Tibial nerve (tissue), 3 donors: ENCODE measurements around the gene DDAH2.

ENCODE experiments used
- POLR2A ChIP-seq, 2 donors: fragments of 450-650 bp; IDR thresholded peaks; one replicate each; pipeline ENCODE4 v1.6.1; 2017; ENCODE audit warnings: antibody characterized with exemption in 2 of 2, mild to moderate bottlenecking in 2 of 2, moderate library complexity in 2 of 2
- TF ChIP-seq, protein P1 (sequence below), 5 experiments: fragments of 200-600 bp in 3 of 5; fragments of 450-650 bp in 2 of 5; sonication (generic) in 3 of 5; IDR thresholded peaks; one replicate each; pipeline ENCODE4 v1.5.1; 2016 to 2019; ENCODE audit warnings: antibody characterized with exemption in 5 of 5, mild to moderate bottlenecking in 3 of 5, moderate library complexity in 2 of 5

DNA sequence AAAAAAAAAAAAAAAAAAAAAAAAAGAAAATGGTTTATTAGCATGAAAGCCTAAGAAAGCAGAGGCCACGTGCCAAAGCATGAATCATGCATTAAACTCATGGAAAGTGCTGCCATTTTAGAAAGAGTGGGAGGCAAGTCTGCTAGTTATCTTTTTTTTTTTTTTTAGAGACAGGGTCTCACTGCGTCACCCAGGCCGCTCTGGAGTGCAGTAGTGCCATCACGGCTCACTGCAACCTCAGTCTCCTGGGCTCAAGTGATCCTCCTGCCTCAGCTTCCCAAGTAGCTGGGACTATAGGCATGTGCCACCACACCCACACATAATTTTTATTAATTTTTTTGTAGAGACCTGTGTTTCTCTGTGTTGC is 42.9 kb upstream of the DDAH2 start:
- TF ChIP-seq, protein P1, sequence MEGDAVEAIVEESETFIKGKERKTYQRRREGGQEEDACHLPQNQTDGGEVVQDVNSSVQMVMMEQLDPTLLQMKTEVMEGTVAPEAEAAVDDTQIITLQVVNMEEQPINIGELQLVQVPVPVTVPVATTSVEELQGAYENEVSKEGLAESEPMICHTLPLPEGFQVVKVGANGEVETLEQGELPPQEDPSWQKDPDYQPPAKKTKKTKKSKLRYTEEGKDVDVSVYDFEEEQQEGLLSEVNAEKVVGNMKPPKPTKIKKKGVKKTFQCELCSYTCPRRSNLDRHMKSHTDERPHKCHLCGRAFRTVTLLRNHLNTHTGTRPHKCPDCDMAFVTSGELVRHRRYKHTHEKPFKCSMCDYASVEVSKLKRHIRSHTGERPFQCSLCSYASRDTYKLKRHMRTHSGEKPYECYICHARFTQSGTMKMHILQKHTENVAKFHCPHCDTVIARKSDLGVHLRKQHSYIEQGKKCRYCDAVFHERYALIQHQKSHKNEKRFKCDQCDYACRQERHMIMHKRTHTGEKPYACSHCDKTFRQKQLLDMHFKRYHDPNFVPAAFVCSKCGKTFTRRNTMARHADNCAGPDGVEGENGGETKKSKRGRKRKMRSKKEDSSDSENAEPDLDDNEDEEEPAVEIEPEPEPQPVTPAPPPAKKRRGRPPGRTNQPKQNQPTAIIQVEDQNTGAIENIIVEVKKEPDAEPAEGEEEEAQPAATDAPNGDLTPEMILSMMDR (IDR thresholded peaks at IDR 0.05): no peak
- TF ChIP-seq POLR2A (IDR thresholded peaks at IDR 0.05): no peak
